Activated T-cell treated with anti-CD3 and anti-CD28 coated beads, Interleukin-2, amount 50 U/mL, for 72 hours (primary cell): ENCODE data around the gene RIC8A. TPM values are rescaled to one million over a fixed set of nuclear protein-coding genes. Genes with fewer than 3 reads are reported as not detected.

Experiments used
- ATAC-seq, 2 donors: fragments of 150-1000 bp; cut with Tn5 transposase; replicated peaks in 1 of 2; 2 replicates each; pipeline ENCODE4 v1.10.0; 2021; ENCODE audit warnings: moderate library complexity in 2 of 2, mild to moderate bottlenecking in 1 of 2
- DNase-seq, 2 donors: peaks; one replicate each; pipeline ENCODE4 v3.0.0; 2021 to 2022; ENCODE audit warnings: mixed read lengths in 1 of 2
- H3K27ac Mint-ChIP-seq: one replicate; pipeline ENCODE4 v1.8.0; 2022; ENCODE audit warnings: mild to moderate bottlenecking, moderate library complexity, mixed read lengths
- H3K27me3 Mint-ChIP-seq: one replicate; pipeline ENCODE4 v1.8.0; 2022; ENCODE audit warnings: low read depth, mixed read lengths
- H3K36me3 Mint-ChIP-seq, 2 donors: one replicate each; pipeline ENCODE4 v1.8.0; 2022; ENCODE audit warnings: mixed read lengths in 2 of 2, mild to moderate bottlenecking in 1 of 2; ENCODE audit not compliant: insufficient read depth in 2 of 2
- H3K4me1 Mint-ChIP-seq: one replicate; pipeline ENCODE4 v1.8.0; 2022; ENCODE audit warnings: low read depth, mixed read lengths
- H3K4me3 Mint-ChIP-seq, 2 donors: one replicate each; pipeline ENCODE4 v1.8.0; 2022; ENCODE audit warnings: mild to moderate bottlenecking in 2 of 2, mixed read lengths in 2 of 2, moderate library complexity in 2 of 2
- H3K9me3 Mint-ChIP-seq, 2 donors: one replicate each; pipeline ENCODE4 v1.8.0; 2022; ENCODE audit warnings: mixed read lengths in 2 of 2
- total RNA-seq, 2 donors: library from RNA; stranded (reverse); gene quantifications; one replicate each; pipeline ENCODE4 v1.2.3, GENCODE V29; 2022

RIC8A gene
- total RNA-seq, 2 donors from 2014 or later: 118 to 134 TPM

GRCh38 chr11:250740-251299 is 43.3 kb downstream of the RIC8A start:
- peaks cover 25% of the 10 kb centered on the region for H3K4me1 Mint-ChIP-seq
- no peaks in the 10 kb centered on the region for H3K9me3 Mint-ChIP-seq
- peaks cover 15 to 28% of the 10 kb centered on the region in 2 donors for H3K36me3 Mint-ChIP-seq
- ATAC-seq (peak; percentile 89 to 90), DNase-seq (peak; percentile 76 to 84)
- H3K4me3 Mint-ChIP-seq: no peak overlapping the region
- peak overlapping the region; percentile 30 for H3K27ac Mint-ChIP-seq
- H3K27me3 Mint-ChIP-seq: no peaks in the 10 kb centered on the region

GRCh38 chr11:251550-251949 is 44.0 kb downstream of the RIC8A start:
- H3K27ac Mint-ChIP-seq: no peak overlapping the region
- H3K36me3 Mint-ChIP-seq: peaks cover 13 to 28% of the 10 kb centered on the region in 2 donors
- DNase-seq (no peak), ATAC-seq (no peak)
- no peaks in the 10 kb centered on the region for H3K27me3 Mint-ChIP-seq
- peaks cover 25% of the 10 kb centered on the region for H3K4me1 Mint-ChIP-seq
- no peak overlapping the region for H3K4me3 Mint-ChIP-seq
- H3K9me3 Mint-ChIP-seq: no peaks in the 10 kb centered on the region

- Mint-ChIP-seq H3K9me3 (no peaks in the 10 kb centered on the region), H3K4me1 (peaks cover 25% of the 10 kb centered on the region), H3K4me3 (no peak overlapping the region), H3K36me3 (peaks cover 8 to 20% of the 10 kb centered on the region in 2 donors), H3K27me3 (no peaks in the 10 kb centered on the region), H3K27ac (no peak overlapping the region)
- ATAC-seq (no peak), DNase-seq (no peak)
Measured at GRCh38 chr11:252666-253065, 45.2 kb downstream of the RIC8A start.

GRCh38 chr11:253160-253885 is 45.8 kb downstream of the RIC8A start:
- H3K27me3 Mint-ChIP-seq: no peaks in the 10 kb centered on the region
- no peak overlapping the region for H3K27ac Mint-ChIP-seq
- DNase-seq (no peak), ATAC-seq (no peak)
- no peak overlapping the region for H3K4me3 Mint-ChIP-seq
- H3K4me1 Mint-ChIP-seq: peaks cover 24% of the 10 kb centered on the region
- H3K36me3 Mint-ChIP-seq: peaks cover 8 to 20% of the 10 kb centered on the region in 2 donors
- H3K9me3 Mint-ChIP-seq: no peaks in the 10 kb centered on the region

GRCh38 chr11:253886-254270 is 46.4 kb downstream of the RIC8A start:
- H3K9me3 Mint-ChIP-seq: no peaks in the 10 kb centered on the region
- no peak for DNase-seq
- peaks cover 8 to 20% of the 10 kb centered on the region in 2 donors for H3K36me3 Mint-ChIP-seq
- H3K27me3 Mint-ChIP-seq: no peaks in the 10 kb centered on the region
- H3K27ac Mint-ChIP-seq: no peak overlapping the region
- H3K4me1 Mint-ChIP-seq: peaks cover 19% of the 10 kb centered on the region
- H3K4me3 Mint-ChIP-seq: no peak overlapping the region
- no peak for ATAC-seq

GRCh38 chr11:255176-255575 is 47.7 kb downstream of the RIC8A start:
- Mint-ChIP-seq H3K4me3 (no peak overlapping the region), H3K4me1 (peaks cover 9% of the 10 kb centered on the region), H3K27me3 (no peaks in the 10 kb centered on the region), H3K27ac (no peak overlapping the region), H3K36me3 (peaks cover 4 to 16% of the 10 kb centered on the region in 2 donors), H3K9me3 (no peaks in the 10 kb centered on the region)
- ATAC-seq (no peak), DNase-seq (no peak)

- peaks cover 4 to 16% of the 10 kb centered on the region in 2 donors for H3K36me3 Mint-ChIP-seq
- DNase-seq (no peak), ATAC-seq (no peak)
- H3K27ac Mint-ChIP-seq: no peak overlapping the region
- no peaks in the 10 kb centered on the region for H3K9me3 Mint-ChIP-seq
- H3K4me3 Mint-ChIP-seq: no peak overlapping the region
- H3K27me3 Mint-ChIP-seq: no peaks in the 10 kb centered on the region
- peaks cover 3% of the 10 kb centered on the region for H3K4me1 Mint-ChIP-seq
Measured at GRCh38 chr11:255816-256215, 48.3 kb downstream of the RIC8A start.

GRCh38 chr11:256952-257737 is 49.6 kb downstream of the RIC8A start:
- peaks cover 0 to 10% of the 10 kb centered on the region in 2 donors for H3K36me3 Mint-ChIP-seq
- H3K27ac Mint-ChIP-seq: no peak overlapping the region
- no peak for ATAC-seq
- H3K27me3 Mint-ChIP-seq: no peaks in the 10 kb centered on the region
- H3K9me3 Mint-ChIP-seq: no peaks in the 10 kb centered on the region
- DNase-seq: no peak
- no peak overlapping the region for H3K4me3 Mint-ChIP-seq
- H3K4me1 Mint-ChIP-seq: no peaks in the 10 kb centered on the region

GRCh38 chr11:257766-258493 is 50.4 kb downstream of the RIC8A start:
- Mint-ChIP-seq H3K27me3 (no peaks in the 10 kb centered on the region), H3K4me1 (no peaks in the 10 kb centered on the region), H3K9me3 (no peaks in the 10 kb centered on the region), H3K27ac (no peak overlapping the region), H3K36me3 (peaks cover 0 to 5% of the 10 kb centered on the region in 2 donors), H3K4me3 (no peak overlapping the region)
- DNase-seq (no peak), ATAC-seq (peak in 1 of 2 donors; percentile 46)

GRCh38 chr11:259413-259812 is 51.9 kb downstream of the RIC8A start:
- no peaks in the 10 kb centered on the region for H3K9me3 Mint-ChIP-seq
- ATAC-seq (no peak), DNase-seq (no peak)
- H3K27me3 Mint-ChIP-seq: no peaks in the 10 kb centered on the region
- no peaks in the 10 kb centered on the region for H3K36me3 Mint-ChIP-seq
- H3K4me3 Mint-ChIP-seq: no peak overlapping the region
- H3K27ac Mint-ChIP-seq: no peak overlapping the region
- H3K4me1 Mint-ChIP-seq: no peaks in the 10 kb centered on the region

GRCh38 chr11:261624-262023 is 54.1 kb downstream of the RIC8A start:
- Mint-ChIP-seq H3K4me3 (no peak overlapping the region), H3K4me1 (peaks cover under 1% of the 10 kb centered on the region), H3K27ac (no peak overlapping the region), H3K36me3 (peaks cover 0 to 6% of the 10 kb centered on the region in 2 donors), H3K27me3 (no peaks in the 10 kb centered on the region), H3K9me3 (no peaks in the 10 kb centered on the region)
- ATAC-seq (no peak), DNase-seq (no peak)
